ENCODE results near the gene CABP1. TPM values are rescaled to one million over a fixed set of nuclear protein-coding genes. Genes with fewer than 3 reads are reported as not detected.
"Not testable (repeated sequence)": the region's sequence is repeated elsewhere in the genome, so short reads cannot be mapped to it uniquely, and the experiment has no call there.

CABP1 gene
- polyA plus RNA-seq, 4 donors = 4.3 to 5.6 (median 5.0) TPM

- no peak for DNase-seq (ENCODE audit: low read depth in 4 of 4, low spot score in 2 of 4)
These were observed 23.3 kb downstream of the CABP1 start for GRCh38 chr12:120663741-120664140.

- no peak for DNase-seq (ENCODE audit: low read depth in 4 of 4, low spot score in 2 of 4)
These were observed 26.4 kb downstream of the CABP1 start for GRCh38 chr12:120666571-120667390.

- DNase-seq (ENCODE audit: low read depth in 4 of 4, low spot score in 2 of 4) = no peak
These were observed 27.9 kb downstream of the CABP1 start for GRCh38 chr12:120668091-120668867.

- no peak for DNase-seq (ENCODE audit: low read depth in 4 of 4, low spot score in 2 of 4)
These were observed 28.7 kb downstream of the CABP1 start for GRCh38 chr12:120668868-120669840.

- DNase-seq (ENCODE audit: low read depth in 4 of 4, low spot score in 2 of 4) = not testable (repeated sequence)
These were observed 29.8 kb downstream of the CABP1 start for GRCh38 chr12:120670237-120670636.

- DNase-seq (ENCODE audit: low read depth in 4 of 4, low spot score in 2 of 4) = no peak
These were observed 30.2 kb downstream of the CABP1 start for GRCh38 chr12:120670667-120671066.

- no peak for DNase-seq (ENCODE audit: low read depth in 4 of 4, low spot score in 2 of 4)
These were observed 33.7 kb downstream of the CABP1 start for GRCh38 chr12:120674097-120674636.

- DNase-seq (ENCODE audit: low read depth in 4 of 4, low spot score in 2 of 4) = no peak
These were observed 37.5 kb downstream of the CABP1 start for GRCh38 chr12:120677765-120678473.

GRCh38 chr12:120678572-120678971 is 38.1 kb downstream of the CABP1 start:
- no peak for DNase-seq (ENCODE audit: low read depth in 4 of 4, low spot score in 2 of 4)

- DNase-seq (ENCODE audit: low read depth in 4 of 4, low spot score in 2 of 4) = no peak
These were observed 39.8 kb downstream of the CABP1 start for GRCh38 chr12:120680165-120680738.

- no peak for DNase-seq (ENCODE audit: low read depth in 4 of 4, low spot score in 2 of 4)
These were observed 44.1 kb downstream of the CABP1 start for GRCh38 chr12:120684523-120684932.

- no peak for DNase-seq (ENCODE audit: low read depth in 4 of 4, low spot score in 2 of 4)
These were observed 45.1 kb downstream of the CABP1 start for GRCh38 chr12:120685522-120685921.

GRCh38 chr12:120686151-120686689 is 45.8 kb downstream of the CABP1 start:
- DNase-seq (ENCODE audit: low read depth in 4 of 4, low spot score in 2 of 4) = peak; percentile 94 to 98 (median 95)

- DNase-seq (ENCODE audit: low read depth in 4 of 4, low spot score in 2 of 4) = peak; percentile 86 to 96 (median 93)
These were observed 46.5 kb downstream of the CABP1 start, which contains the start of gene MLEC for GRCh38 chr12:120686690-120687577. MLEC (plus strand) TSS chr12:120687149; CDS start chr12:120687297, 148 bp downstream.

- no peak for DNase-seq (ENCODE audit: low read depth in 4 of 4, low spot score in 2 of 4)
These were observed 47.3 kb downstream of the CABP1 start for GRCh38 chr12:120687578-120688289.

GRCh38 chr12:120688527-120689071 is 48.2 kb downstream of the CABP1 start:
- no peak for DNase-seq (ENCODE audit: low read depth in 4 of 4, low spot score in 2 of 4)

Data from left renal cortex interstitium (tissue), 4 donors.